Stimulated activated CD8-positive, alpha-beta memory T cell treated with anti-CD3 and anti-CD28 coated beads, Interleukin-7, amount 100 ng/mL, for 1 hour (primary cell): ENCODE results near the gene RBM4B.

Experiments
- DNase-seq, 2 donors: peaks; one replicate each; pipeline ENCODE4 v3.0.0-alpha.2; 2020; ENCODE audit warnings: low read depth in 2 of 2

Gene RBM4B

GRCh38 chr11:66686801-66687750, 9.4 kb upstream of the RBM4B start:
- DNase-seq: no peak

- DNase-seq: no peak
Observed at GRCh38 chr11:66686100-66686785, 8.6 kb upstream of the RBM4B start.

GRCh38 chr11:66685276-66686099, 7.8 kb upstream of the RBM4B start:
- no peak for DNase-seq

GRCh38 chr11:66684635-66685034, 6.9 kb upstream of the RBM4B start:
- DNase-seq: no peak

- no peak for DNase-seq
Observed at GRCh38 chr11:66683877-66684276, 6.2 kb upstream of the RBM4B start.

GRCh38 chr11:66680966-66681645, 3.4 kb upstream of the RBM4B start:
- DNase-seq: no peak

- DNase-seq: no peak
Observed at GRCh38 chr11:66676931-66677598, 622 bp downstream of the RBM4B start.

- no peak for DNase-seq
Observed at GRCh38 chr11:66676282-66676919, 1.3 kb downstream of the RBM4B start.

GRCh38 chr11:66674964-66675602, 2.6 kb downstream of the RBM4B start:
- DNase-seq: no peak

- DNase-seq: no peak
Observed at GRCh38 chr11:66670816-66671215, 6.9 kb downstream of the RBM4B start.

- no peak for DNase-seq
Observed at GRCh38 chr11:66665369-66665768, 12.3 kb downstream of the RBM4B start.

GRCh38 chr11:66663741-66664296, 13.9 kb downstream of the RBM4B start:
- DNase-seq: no peak

GRCh38 chr11:66659763-66660162, 17.9 kb downstream of the RBM4B start:
- DNase-seq: no peak

GRCh38 chr11:66653123-66653522, 24.6 kb downstream of the RBM4B start:
- DNase-seq: no peak

- no peak for DNase-seq
Observed at GRCh38 chr11:66652651-66653050, 25.0 kb downstream of the RBM4B start.

- no peak for DNase-seq
Observed at GRCh38 chr11:66651016-66651415, 26.7 kb downstream of the RBM4B start.

GRCh38 chr11:66649903-66650302, 27.8 kb downstream of the RBM4B start:
- no peak for DNase-seq

- no peak for DNase-seq
Observed at GRCh38 chr11:66646828-66647227, 30.9 kb downstream of the RBM4B start.

- no peak for DNase-seq
Observed at GRCh38 chr11:66643745-66644437, 33.8 kb downstream of the RBM4B start.
